ENCODE measurements around the gene ACOX3.

- TF ChIP-seq CTCF (IDR thresholded peaks at IDR 0.05) = no peak
- TF ChIP-seq EP300 (IDR thresholded peaks at IDR 0.05) = no peak
- no peak for TF ChIP-seq POLR2A (IDR thresholded peaks at IDR 0.05)
Observed at GRCh38 chr4:8439168-8439567, 1.4 kb downstream of the ACOX3 start.
